LNCAP (cell line): ENCODE measurements around the gene PDZD8.

ENCODE experiments used
- TF ChIP-seq, protein P1 (sequence below): fragments of 450-650 bp; IDR thresholded peaks from 2 replicates; pipeline ENCODE4 v1.5.1; 2017; ENCODE audit warnings: mild to moderate bottlenecking

Gene PDZD8

DNA sequence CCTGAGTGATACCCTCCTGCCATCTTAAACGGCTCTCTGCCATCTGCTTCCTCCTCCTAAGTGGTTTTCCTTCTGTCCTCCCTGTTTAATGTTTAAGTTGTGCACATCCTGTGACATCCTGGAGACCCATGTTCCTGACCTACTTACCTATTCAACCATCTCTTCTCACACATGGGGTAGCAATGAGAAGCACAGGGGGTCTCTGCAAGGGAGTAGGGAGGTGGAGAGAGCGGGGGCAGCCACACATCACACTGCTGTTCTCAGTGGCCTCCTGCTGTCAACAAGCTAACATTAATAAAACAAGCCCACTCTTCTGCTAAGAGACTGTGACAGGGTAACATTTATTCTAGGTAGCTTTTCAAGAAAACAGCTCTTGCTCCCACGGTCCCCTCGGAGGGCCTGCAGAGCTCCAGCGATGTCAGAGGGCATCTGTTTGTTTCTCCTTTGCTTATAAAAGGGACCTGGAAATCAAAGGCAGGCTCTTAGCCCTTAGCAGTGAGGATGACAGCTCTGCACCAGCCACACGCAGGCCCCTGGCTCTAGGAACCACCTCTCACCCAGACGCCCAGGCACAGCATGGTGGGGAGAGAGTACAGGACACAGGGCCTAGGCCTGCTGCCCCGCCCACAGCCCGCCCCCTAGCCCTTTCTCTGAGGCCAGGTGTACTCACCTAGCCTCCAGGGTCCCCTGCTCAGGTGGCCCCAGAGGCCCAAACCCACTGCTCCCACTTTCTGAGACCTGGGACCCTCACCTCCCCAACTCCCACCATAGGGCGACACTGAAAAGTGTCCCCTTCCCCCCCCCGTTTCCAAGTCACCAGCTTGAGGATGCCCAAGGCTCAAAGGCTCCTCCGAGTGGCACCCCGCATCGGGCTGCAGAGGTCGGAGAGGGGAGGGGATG lies 135.3 kb downstream of the PDZD8 start:
- TF ChIP-seq, protein P1, sequence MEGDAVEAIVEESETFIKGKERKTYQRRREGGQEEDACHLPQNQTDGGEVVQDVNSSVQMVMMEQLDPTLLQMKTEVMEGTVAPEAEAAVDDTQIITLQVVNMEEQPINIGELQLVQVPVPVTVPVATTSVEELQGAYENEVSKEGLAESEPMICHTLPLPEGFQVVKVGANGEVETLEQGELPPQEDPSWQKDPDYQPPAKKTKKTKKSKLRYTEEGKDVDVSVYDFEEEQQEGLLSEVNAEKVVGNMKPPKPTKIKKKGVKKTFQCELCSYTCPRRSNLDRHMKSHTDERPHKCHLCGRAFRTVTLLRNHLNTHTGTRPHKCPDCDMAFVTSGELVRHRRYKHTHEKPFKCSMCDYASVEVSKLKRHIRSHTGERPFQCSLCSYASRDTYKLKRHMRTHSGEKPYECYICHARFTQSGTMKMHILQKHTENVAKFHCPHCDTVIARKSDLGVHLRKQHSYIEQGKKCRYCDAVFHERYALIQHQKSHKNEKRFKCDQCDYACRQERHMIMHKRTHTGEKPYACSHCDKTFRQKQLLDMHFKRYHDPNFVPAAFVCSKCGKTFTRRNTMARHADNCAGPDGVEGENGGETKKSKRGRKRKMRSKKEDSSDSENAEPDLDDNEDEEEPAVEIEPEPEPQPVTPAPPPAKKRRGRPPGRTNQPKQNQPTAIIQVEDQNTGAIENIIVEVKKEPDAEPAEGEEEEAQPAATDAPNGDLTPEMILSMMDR = no peak

DNA sequence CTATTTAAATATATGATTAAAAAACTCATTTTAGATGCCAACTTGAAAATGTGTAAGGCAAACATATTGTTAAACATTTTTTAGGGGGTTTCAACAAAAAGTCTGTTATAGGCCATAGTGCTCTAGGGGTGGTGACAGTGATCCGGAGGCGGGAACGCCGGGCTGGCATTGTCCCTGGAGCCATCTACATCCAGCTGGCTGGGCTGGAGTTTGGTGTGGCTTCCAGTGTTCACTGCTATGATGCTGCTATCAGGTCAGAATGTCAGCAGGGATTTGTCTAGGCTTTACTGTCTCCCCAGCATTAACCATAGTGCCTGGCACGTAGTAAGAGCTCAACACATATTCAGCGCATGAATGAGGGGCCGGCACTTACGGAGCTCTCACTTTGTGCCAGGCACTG lies 136.2 kb downstream of the PDZD8 start:
- TF ChIP-seq, protein P1 = no peak

DNA sequence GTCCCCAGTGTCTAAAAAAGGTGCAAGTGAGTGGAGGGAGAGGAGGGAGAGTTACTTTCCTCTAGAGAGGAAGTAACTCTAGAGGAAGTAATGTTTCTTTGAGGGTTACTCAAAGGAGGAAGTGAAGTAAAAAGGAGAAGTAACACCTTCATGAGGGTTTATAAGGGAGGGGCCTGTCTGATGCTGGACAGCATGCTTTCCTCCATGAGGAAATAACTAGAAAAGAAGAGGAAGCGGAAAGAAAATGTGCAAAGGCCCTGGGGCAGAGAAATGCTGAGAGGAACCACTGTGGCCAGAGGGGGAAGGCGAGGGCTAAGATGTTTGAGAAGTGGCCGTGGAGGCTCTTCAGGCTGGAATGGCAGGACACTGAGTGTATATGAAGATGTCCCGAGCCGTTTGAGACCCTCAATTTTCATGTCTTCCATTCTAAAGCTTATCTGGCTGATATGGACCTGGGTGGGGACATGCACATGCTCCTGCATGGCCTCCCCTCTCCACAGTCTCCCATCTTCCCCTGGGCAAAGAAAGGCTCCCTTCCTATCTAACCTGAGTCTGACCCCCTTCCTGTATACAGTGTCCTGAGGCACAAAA lies 137.7 kb downstream of the PDZD8 start:
- TF ChIP-seq, protein P1 = no peak

DNA sequence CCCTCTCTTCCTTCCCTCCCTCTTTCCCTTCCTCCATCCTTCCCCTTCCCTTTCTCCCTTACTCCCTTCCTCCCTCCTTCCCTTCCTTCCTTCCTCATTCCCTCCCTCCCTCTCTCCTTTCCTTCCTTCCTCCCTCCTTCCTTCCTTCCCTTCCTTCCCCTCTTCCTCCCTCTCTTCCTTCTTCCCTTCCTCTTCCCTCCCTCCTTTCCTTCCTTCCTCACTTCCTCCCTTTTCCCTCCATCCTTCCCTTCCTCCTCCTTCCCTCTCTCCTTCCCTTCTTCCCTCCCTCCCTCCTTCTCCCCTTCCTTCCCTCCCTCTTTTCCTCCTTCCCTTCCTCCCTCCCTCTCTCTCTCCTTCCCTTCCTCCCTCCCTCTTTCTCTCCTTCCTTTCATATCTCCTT lies 147.0 kb downstream of the PDZD8 start:
- TF ChIP-seq, protein P1 = no peak
